ENCODE measurements around the gene VSTM4. TPM values are rescaled to one million over a fixed set of nuclear protein-coding genes. Genes with fewer than 3 reads are reported as not detected.
A peak's percentile ranks its signal among the peaks of the same experiment; 100 is the strongest.

Gene VSTM4
- total and polyA plus RNA-seq, 3 experiments from 2014 or later = 0.07 to 0.09 TPM; not detected in 1

GRCh38 chr10:49082766-49083165, 32.6 kb downstream of the VSTM4 start:
- Mint-ChIP-seq H3K27me3 (no peaks in the 10 kb centered on the region), H3K36me3 (peaks cover 0 to 13% (median 0%) of the 10 kb centered on the region in 3 donors), H3K4me1 (no peaks in the 10 kb centered on the region), H3K27ac (no peak overlapping the region), H3K9me3 (peaks cover 3 to 14% (median 12%) of the 10 kb centered on the region in 5 donors), H3K4me3 (no peak overlapping the region)
- no peaks in the 10 kb centered on the region for H3K9me3 ChIP-seq (ENCODE audit: low read length)
- H3K27me3 ChIP-seq (ENCODE audit: insufficient read depth, low read length, poor library complexity, severe bottlenecking) = no peaks in the 10 kb centered on the region
- H3K27ac ChIP-seq (ENCODE audit: low read depth, low read length) = no peak overlapping the region
- CTCF ChIA-PET = interaction anchor here (1.7 kb wide), 1 partner anchor 11 kb away, joined by 3 read pairs; no protein-coding TSS in a partner anchor
- H3K4me3 ChIP-seq (ENCODE audit: low read length) = no peak overlapping the region
- no peaks in the 10 kb centered on the region for H3K36me3 ChIP-seq (ENCODE audit: insufficient read depth, low read length)
- POLR2A ChIA-PET = no interaction called here
- DNase-seq = no peak
- H3K4me1 ChIP-seq (ENCODE audit: insufficient read depth, low read length) = no peaks in the 10 kb centered on the region

GRCh38 chr10:49081547-49082275, 33.6 kb downstream of the VSTM4 start:
- ChIA-PET POLR2A (no interaction called here), CTCF (no interaction called here)
- Histone ChIP-seq H3K27ac (ENCODE audit: low read depth, low read length) (no peak overlapping the region), H3K4me1 (ENCODE audit: insufficient read depth, low read length) (no peaks in the 10 kb centered on the region), H3K4me3 (ENCODE audit: low read length) (no peak overlapping the region), H3K36me3 (ENCODE audit: insufficient read depth, low read length) (no peaks in the 10 kb centered on the region), H3K27me3 (ENCODE audit: insufficient read depth, low read length, poor library complexity, severe bottlenecking) (no peaks in the 10 kb centered on the region), H3K9me3 (ENCODE audit: low read length) (no peaks in the 10 kb centered on the region)
- Mint-ChIP-seq H3K4me3 (no peak overlapping the region), H3K4me1 (no peaks in the 10 kb centered on the region), H3K27ac (no peak overlapping the region), H3K27me3 (peaks cover 0 to 4% of the 10 kb centered on the region in 2 donors), H3K9me3 (peaks cover 0 to 5% (median 5%) of the 10 kb centered on the region in 5 donors), H3K36me3 (peaks cover 0 to 4% (median 0%) of the 10 kb centered on the region in 3 donors)
- DNase-seq = no peak

GRCh38 chr10:49080965-49081364, 34.4 kb downstream of the VSTM4 start:
- Mint-ChIP-seq H3K9me3 (peaks cover 0 to 2% (median 0%) of the 10 kb centered on the region in 5 donors), H3K4me1 (no peaks in the 10 kb centered on the region), H3K27ac (no peak overlapping the region), H3K36me3 (peaks cover 0 to 2% (median 0%) of the 10 kb centered on the region in 3 donors), H3K4me3 (no peak overlapping the region), H3K27me3 (peaks cover 2 to 10% of the 10 kb centered on the region in 2 donors)
- Histone ChIP-seq H3K4me1 (ENCODE audit: insufficient read depth, low read length) (no peaks in the 10 kb centered on the region), H3K27ac (ENCODE audit: low read depth, low read length) (no peak overlapping the region), H3K27me3 (ENCODE audit: insufficient read depth, low read length, poor library complexity, severe bottlenecking) (no peaks in the 10 kb centered on the region), H3K9me3 (ENCODE audit: low read length) (no peaks in the 10 kb centered on the region), H3K4me3 (ENCODE audit: low read length) (no peak overlapping the region), H3K36me3 (ENCODE audit: insufficient read depth, low read length) (no peaks in the 10 kb centered on the region)
- POLR2A ChIA-PET = no interaction called here
- DNase-seq = no peak
- CTCF ChIA-PET = no interaction called here

- ChIA-PET POLR2A (interaction anchor here (0.6 kb wide), 1 partner anchor 1935 kb away, joined by 3 read pairs; no protein-coding TSS in a partner anchor), CTCF (no interaction called here)
- no peak overlapping the region for H3K4me3 Mint-ChIP-seq
- no peak for DNase-seq
- no peaks in the 10 kb centered on the region for H3K36me3 ChIP-seq (ENCODE audit: insufficient read depth, low read length)
- H3K27me3 ChIP-seq (ENCODE audit: insufficient read depth, low read length, poor library complexity, severe bottlenecking) = no peaks in the 10 kb centered on the region
- no peak overlapping the region for H3K4me3 ChIP-seq (ENCODE audit: low read length)
- no peaks in the 10 kb centered on the region for H3K9me3 ChIP-seq (ENCODE audit: low read length)
- H3K27me3 Mint-ChIP-seq = peaks cover 2 to 13% of the 10 kb centered on the region in 2 donors
- no peak overlapping the region for H3K27ac ChIP-seq (ENCODE audit: low read depth, low read length)
- H3K4me1 Mint-ChIP-seq = no peaks in the 10 kb centered on the region
- H3K27ac Mint-ChIP-seq = no peak overlapping the region
- H3K4me1 ChIP-seq (ENCODE audit: insufficient read depth, low read length) = no peaks in the 10 kb centered on the region
- H3K9me3 Mint-ChIP-seq = peaks cover 0 to 2% (median 0%) of the 10 kb centered on the region in 5 donors
- H3K36me3 Mint-ChIP-seq = peaks cover 0 to 3% (median 0%) of the 10 kb centered on the region in 3 donors
These were observed 35.3 kb downstream of the VSTM4 start for GRCh38 chr10:49080071-49080470.

- DNase-seq = no peak
- Histone ChIP-seq H3K9me3 (ENCODE audit: low read length) (no peaks in the 10 kb centered on the region), H3K4me1 (ENCODE audit: insufficient read depth, low read length) (no peaks in the 10 kb centered on the region), H3K27ac (ENCODE audit: low read depth, low read length) (no peak overlapping the region), H3K4me3 (ENCODE audit: low read length) (no peak overlapping the region), H3K27me3 (ENCODE audit: insufficient read depth, low read length, poor library complexity, severe bottlenecking) (no peaks in the 10 kb centered on the region), H3K36me3 (ENCODE audit: insufficient read depth, low read length) (no peaks in the 10 kb centered on the region)
- Mint-ChIP-seq H3K36me3 (peaks cover 0 to 3% (median 0%) of the 10 kb centered on the region in 3 donors), H3K27me3 (peaks cover 2 to 13% of the 10 kb centered on the region in 2 donors), H3K4me3 (no peak overlapping the region), H3K27ac (no peak overlapping the region), H3K9me3 (peaks cover 0 to 2% (median 0%) of the 10 kb centered on the region in 5 donors), H3K4me1 (no peaks in the 10 kb centered on the region)
- ChIA-PET POLR2A (no interaction called here), CTCF (no interaction called here)
These were observed 35.8 kb downstream of the VSTM4 start for GRCh38 chr10:49079499-49079898.

- Mint-ChIP-seq H3K36me3 (peaks cover 0 to 3% (median 0%) of the 10 kb centered on the region in 3 donors), H3K4me3 (no peak overlapping the region), H3K9me3 (peaks cover 0 to 2% (median 0%) of the 10 kb centered on the region in 5 donors), H3K4me1 (no peaks in the 10 kb centered on the region), H3K27ac (no peak overlapping the region), H3K27me3 (peaks cover 2 to 13% of the 10 kb centered on the region in 2 donors)
- H3K4me3 ChIP-seq (ENCODE audit: low read length) = no peak overlapping the region
- no peak for DNase-seq
- H3K27me3 ChIP-seq (ENCODE audit: insufficient read depth, low read length, poor library complexity, severe bottlenecking) = no peaks in the 10 kb centered on the region
- H3K27ac ChIP-seq (ENCODE audit: low read depth, low read length) = no peak overlapping the region
- no peaks in the 10 kb centered on the region for H3K36me3 ChIP-seq (ENCODE audit: insufficient read depth, low read length)
- POLR2A ChIA-PET = no interaction called here
- H3K9me3 ChIP-seq (ENCODE audit: low read length) = no peaks in the 10 kb centered on the region
- CTCF ChIA-PET = no interaction called here
- no peaks in the 10 kb centered on the region for H3K4me1 ChIP-seq (ENCODE audit: insufficient read depth, low read length)
These were observed 36.2 kb downstream of the VSTM4 start for GRCh38 chr10:49079072-49079471.

GRCh38 chr10:49078433-49078832, 36.9 kb downstream of the VSTM4 start:
- H3K4me3 Mint-ChIP-seq = no peak overlapping the region
- H3K27ac Mint-ChIP-seq = no peak overlapping the region
- Histone ChIP-seq H3K4me3 (ENCODE audit: low read length) (no peak overlapping the region), H3K36me3 (ENCODE audit: insufficient read depth, low read length) (no peaks in the 10 kb centered on the region), H3K27ac (ENCODE audit: low read depth, low read length) (no peak overlapping the region), H3K27me3 (ENCODE audit: insufficient read depth, low read length, poor library complexity, severe bottlenecking) (no peaks in the 10 kb centered on the region), H3K4me1 (ENCODE audit: insufficient read depth, low read length) (no peaks in the 10 kb centered on the region), H3K9me3 (ENCODE audit: low read length) (no peaks in the 10 kb centered on the region)
- H3K36me3 Mint-ChIP-seq = peaks cover 0 to 3% (median 0%) of the 10 kb centered on the region in 3 donors
- ChIA-PET CTCF (no interaction called here), POLR2A (no interaction called here)
- no peaks in the 10 kb centered on the region for H3K4me1 Mint-ChIP-seq
- peaks cover 2 to 13% of the 10 kb centered on the region in 2 donors for H3K27me3 Mint-ChIP-seq
- DNase-seq = no peak
- H3K9me3 Mint-ChIP-seq = peaks cover 0 to 2% (median 0%) of the 10 kb centered on the region in 5 donors

- Mint-ChIP-seq H3K36me3 (peaks cover 0 to 3% (median 0%) of the 10 kb centered on the region in 3 donors), H3K27me3 (peaks cover 2 to 13% of the 10 kb centered on the region in 2 donors), H3K4me1 (peaks cover 0 to 3% (median 0%) of the 10 kb centered on the region in 3 donors), H3K9me3 (peaks cover 0 to 2% (median 0%) of the 10 kb centered on the region in 5 donors), H3K27ac (no peak overlapping the region), H3K4me3 (peak overlapping the region in 1 of 7 donors; percentile 30)
- Histone ChIP-seq H3K27me3 (ENCODE audit: insufficient read depth, low read length, poor library complexity, severe bottlenecking) (no peaks in the 10 kb centered on the region), H3K9me3 (ENCODE audit: low read length) (no peaks in the 10 kb centered on the region), H3K27ac (ENCODE audit: low read depth, low read length) (no peak overlapping the region), H3K36me3 (ENCODE audit: insufficient read depth, low read length) (no peaks in the 10 kb centered on the region), H3K4me1 (ENCODE audit: insufficient read depth, low read length) (no peaks in the 10 kb centered on the region), H3K4me3 (ENCODE audit: low read length) (no peak overlapping the region)
- ChIA-PET CTCF (no interaction called here), POLR2A (no interaction called here)
- no peak for DNase-seq
These were observed 38.4 kb downstream of the VSTM4 start for GRCh38 chr10:49076741-49077521.

All from CD8-positive, alpha-beta memory T cell (primary cell).